Ovary (tissue), 3 donors: Measurements from ENCODE around the gene SAXO1.

Experiments
- EP300 ChIP-seq: sonication (generic); formaldehyde crosslinking; IDR thresholded peaks from one replicate; pipeline ENCODE4 v1.6.1; 2017; ENCODE audit warnings: antibody characterized with exemption
- POLR2A ChIP-seq: fragments of 450-650 bp; IDR thresholded peaks from one replicate; pipeline ENCODE4 v1.6.1; 2017; ENCODE audit warnings: antibody characterized with exemption, mild to moderate bottlenecking, moderate library complexity
- TF ChIP-seq, protein P1 (sequence below), 3 donors: fragments of 450-650 bp in 2 of 3; fragments of 200-600 bp in 1 of 3; IDR thresholded peaks; one replicate each; pipeline versions ENCODE4 v1.5.1 to v1.8.0; 2016 to 2022; ENCODE audit warnings: antibody characterized with exemption in 3 of 3, mild to moderate bottlenecking in 1 of 3
- donor health status: DM: no; HTN: no; CAD: no.

DNA sequence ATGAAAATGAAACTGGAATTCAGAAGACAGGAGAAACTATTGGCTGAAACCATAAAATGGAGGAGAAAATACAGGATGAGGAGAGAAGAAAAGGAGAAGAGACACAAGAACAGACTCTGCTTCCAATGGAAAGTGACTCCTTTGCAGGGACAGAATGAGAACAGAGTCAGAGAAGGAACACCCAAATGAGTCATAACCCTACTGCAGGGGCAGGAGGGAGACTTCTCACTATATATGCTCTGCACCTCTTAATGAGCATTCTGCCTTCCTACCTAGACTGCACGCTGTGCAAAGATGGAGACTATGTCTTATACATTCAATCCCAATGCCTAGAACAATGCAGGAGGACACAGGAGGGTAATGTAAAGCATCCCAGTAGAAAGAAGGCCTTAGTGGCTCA lies 2.1 kb downstream of the SAXO1 start:
- TF ChIP-seq, protein P1, sequence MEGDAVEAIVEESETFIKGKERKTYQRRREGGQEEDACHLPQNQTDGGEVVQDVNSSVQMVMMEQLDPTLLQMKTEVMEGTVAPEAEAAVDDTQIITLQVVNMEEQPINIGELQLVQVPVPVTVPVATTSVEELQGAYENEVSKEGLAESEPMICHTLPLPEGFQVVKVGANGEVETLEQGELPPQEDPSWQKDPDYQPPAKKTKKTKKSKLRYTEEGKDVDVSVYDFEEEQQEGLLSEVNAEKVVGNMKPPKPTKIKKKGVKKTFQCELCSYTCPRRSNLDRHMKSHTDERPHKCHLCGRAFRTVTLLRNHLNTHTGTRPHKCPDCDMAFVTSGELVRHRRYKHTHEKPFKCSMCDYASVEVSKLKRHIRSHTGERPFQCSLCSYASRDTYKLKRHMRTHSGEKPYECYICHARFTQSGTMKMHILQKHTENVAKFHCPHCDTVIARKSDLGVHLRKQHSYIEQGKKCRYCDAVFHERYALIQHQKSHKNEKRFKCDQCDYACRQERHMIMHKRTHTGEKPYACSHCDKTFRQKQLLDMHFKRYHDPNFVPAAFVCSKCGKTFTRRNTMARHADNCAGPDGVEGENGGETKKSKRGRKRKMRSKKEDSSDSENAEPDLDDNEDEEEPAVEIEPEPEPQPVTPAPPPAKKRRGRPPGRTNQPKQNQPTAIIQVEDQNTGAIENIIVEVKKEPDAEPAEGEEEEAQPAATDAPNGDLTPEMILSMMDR (IDR thresholded peaks at IDR 0.05): no peak
- no peak for TF ChIP-seq EP300
- TF ChIP-seq POLR2A: no peak
